Measurements from ENCODE around the gene CSNK1E. TPM values are rescaled to one million over a fixed set of nuclear protein-coding genes. Genes with fewer than 3 reads are reported as not detected.

Gene CSNK1E
- total RNA-seq, 4 donors from 2014 or later = 84.5 to 164 (median 112) TPM

DNA sequence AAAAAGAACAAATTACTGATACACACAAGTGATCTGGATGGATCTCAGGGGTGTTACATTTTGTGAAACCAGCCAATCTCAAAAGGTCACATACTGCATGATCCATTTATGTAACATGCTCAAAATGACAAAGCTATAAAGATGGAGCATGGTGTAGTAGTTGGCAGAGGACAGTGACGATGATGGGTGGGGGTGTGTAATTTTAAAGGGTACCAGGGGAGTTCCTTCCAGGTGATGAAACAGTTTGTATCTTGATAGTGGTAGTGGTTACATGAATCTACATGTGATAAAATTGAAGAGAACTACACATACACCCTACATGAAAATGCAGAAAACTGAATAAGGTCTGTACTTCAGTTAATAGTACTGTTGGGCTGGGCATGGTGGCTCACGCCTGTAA, 61.5 kb downstream of the CSNK1E start:
- DNase-seq (ENCODE audit: low spot score) (no peak), ATAC-seq (ENCODE audit: low FRiP score) (no peak)
- TF ChIP-seq, protein P1, sequence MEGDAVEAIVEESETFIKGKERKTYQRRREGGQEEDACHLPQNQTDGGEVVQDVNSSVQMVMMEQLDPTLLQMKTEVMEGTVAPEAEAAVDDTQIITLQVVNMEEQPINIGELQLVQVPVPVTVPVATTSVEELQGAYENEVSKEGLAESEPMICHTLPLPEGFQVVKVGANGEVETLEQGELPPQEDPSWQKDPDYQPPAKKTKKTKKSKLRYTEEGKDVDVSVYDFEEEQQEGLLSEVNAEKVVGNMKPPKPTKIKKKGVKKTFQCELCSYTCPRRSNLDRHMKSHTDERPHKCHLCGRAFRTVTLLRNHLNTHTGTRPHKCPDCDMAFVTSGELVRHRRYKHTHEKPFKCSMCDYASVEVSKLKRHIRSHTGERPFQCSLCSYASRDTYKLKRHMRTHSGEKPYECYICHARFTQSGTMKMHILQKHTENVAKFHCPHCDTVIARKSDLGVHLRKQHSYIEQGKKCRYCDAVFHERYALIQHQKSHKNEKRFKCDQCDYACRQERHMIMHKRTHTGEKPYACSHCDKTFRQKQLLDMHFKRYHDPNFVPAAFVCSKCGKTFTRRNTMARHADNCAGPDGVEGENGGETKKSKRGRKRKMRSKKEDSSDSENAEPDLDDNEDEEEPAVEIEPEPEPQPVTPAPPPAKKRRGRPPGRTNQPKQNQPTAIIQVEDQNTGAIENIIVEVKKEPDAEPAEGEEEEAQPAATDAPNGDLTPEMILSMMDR (IDR thresholded peaks at IDR 0.05) = no peak

DNA sequence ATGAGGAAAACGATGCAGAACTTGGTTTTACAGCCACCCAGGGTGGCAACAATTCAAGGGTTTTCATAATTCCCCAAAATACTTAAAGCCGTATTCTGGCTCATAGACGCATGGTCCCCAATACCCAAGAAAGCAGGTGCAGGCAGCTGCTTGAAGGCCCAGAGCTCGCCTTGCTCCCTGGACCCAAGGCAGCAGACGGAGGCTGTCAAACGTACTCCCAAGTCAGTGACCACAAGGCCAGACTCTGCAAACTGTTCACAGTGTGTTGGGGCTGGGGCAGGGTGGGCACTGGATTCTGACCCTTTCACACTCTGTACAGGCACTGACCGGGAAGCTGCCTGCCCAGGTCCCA, 65.9 kb downstream of the CSNK1E start:
- no peak for ATAC-seq (ENCODE audit: low FRiP score)
- TF ChIP-seq, protein P1 (IDR thresholded peaks at IDR 0.05) = no peak
- DNase-seq (ENCODE audit: low spot score) = no peak

DNA sequence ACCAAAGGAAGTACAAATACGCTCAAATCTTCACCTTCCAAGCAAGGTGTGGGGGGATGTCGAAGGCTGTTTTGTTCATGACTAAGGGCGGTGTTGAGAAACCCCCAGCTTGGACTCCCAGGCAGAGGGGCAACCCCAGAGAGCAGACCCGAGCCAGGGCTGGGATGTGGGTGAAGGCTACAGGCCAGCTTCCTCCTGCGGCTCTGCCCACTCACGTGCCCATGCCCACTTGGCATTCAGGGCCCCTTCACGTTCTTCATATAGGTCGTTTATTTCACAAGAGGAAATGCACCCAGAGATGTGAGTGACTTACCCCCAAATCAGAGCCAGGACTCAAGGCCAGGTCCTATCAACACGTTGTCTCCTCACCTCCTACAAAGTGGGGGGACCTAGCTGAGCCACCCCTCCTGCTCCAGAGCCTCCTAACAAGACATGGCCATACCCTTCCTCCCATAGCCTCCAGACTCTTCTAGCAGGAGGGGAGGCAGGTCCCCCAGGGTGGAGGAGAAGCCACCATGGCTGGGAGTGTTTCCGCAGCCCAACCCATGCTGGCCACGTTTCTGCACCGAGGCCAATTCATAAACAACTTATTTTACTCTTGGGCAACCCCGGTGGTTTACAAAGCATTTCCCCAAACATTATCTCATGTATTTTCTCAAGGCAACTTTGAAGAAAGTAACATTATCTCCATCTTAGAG, 66.4 kb downstream of the CSNK1E start:
- no peak for ATAC-seq (ENCODE audit: low FRiP score)
- TF ChIP-seq, protein P1 (IDR thresholded peaks at IDR 0.05) = no peak
- no peak for DNase-seq (ENCODE audit: low spot score)

DNA sequence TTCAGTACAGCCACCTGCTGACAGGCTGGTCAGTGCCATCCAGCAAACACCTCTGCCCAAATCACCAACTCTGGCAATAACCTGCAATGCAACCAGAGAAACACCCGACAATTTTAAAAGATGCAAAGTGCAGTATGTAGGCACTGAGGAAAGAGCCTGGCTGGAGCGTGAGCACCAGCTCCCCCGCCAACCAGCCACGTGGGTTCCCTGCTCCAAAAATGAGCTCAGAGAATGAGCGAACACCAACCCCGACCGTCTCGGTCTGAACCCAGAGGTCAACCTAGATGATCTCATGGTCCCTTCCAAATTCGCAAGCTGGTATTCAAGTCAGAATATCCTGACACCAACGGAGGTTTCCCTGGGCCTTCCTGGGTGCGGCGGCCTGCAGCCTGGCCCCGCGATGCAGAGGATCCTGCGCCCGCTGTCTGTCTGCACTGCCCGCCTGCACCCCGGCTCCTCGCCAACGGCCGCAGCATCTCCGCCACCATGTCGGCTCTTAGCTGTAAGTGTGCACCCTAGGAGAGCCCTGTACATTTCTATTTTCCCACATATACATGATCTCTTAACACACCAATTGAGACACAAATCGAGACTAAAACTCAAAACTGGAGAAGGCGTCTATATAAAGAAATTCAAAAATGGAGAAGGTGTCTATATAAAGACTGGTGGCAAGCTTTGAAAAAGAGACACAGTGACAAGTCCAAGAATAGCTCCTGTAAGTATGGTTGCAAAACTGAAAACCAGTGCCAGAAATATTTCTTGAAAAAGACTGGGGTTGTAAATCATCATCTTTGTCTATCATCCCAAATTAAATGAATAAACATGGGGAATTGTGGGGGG, 67.2 kb downstream of the CSNK1E start:
- TF ChIP-seq, protein P1 (IDR thresholded peaks at IDR 0.05) = no peak
- ATAC-seq (ENCODE audit: low FRiP score) = no peak
- DNase-seq (ENCODE audit: low spot score) = no peak

DNA sequence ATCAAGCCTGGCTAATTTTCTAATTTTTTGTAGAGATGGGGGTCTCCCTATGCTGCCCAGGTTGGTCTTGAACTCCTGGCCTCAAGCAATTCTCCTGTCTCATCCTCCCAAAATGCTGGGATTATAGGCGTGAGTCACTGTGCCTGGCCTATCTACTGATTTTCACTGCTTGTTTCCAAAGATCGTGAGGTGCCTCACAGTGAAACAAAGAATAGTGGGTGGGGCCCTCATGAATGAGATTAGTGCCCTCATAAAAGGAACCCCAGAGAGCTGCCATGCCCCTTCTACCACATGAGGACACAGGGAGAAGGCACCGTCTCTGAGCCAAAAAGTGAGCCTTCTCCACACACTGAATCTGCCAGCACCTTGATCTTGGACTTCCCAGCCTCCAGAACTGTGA, 67.9 kb downstream of the CSNK1E start:
- DNase-seq (ENCODE audit: low spot score) = no peak
- no peak for ATAC-seq (ENCODE audit: low FRiP score)
- TF ChIP-seq, protein P1 (IDR thresholded peaks at IDR 0.05) = no peak

DNA sequence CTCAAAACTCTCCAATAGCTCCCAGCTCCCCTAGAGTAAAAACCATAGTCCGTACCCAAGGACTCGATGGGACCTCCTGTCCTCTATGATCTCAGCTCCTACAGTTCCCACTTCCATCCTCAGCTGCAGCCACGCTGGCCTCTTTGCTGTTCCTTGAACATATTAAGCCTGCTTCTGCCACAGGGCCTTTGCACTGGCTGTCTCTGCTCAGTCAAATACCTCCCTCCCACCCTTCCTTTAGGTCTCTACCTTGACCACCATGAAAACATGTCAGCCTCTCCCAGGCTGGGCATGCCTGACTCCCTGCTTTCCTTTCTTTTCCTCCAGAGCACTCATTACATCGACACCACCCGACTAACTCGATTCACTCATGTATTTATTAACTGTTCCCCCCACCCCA, 69.0 kb downstream of the CSNK1E start:
- ATAC-seq (ENCODE audit: low FRiP score) (no peak), DNase-seq (ENCODE audit: low spot score) (no peak)
- TF ChIP-seq, protein P1 (IDR thresholded peaks at IDR 0.05) = no peak

DNA sequence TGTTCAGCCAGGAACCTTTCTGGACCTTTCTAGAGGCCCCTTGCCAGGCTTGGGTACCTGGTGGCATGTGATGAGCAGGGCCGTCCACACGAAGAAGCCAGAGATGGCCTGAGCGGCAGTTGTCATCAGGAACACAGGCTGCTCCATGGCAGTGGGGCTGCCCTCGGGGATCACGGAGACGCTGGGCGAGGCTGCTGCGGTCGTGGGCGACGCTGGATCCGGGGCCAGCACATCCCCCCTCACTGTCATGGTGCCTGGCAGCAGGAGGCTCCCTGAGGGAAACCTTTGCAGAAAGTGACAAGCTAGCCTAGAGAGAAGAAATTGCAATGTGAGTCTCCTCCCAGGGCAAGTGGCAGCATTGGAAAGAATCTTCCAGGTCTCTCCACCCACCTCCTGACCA, 69.5 kb downstream of the CSNK1E start:
- no peak for DNase-seq (ENCODE audit: low spot score)
- no peak for ATAC-seq (ENCODE audit: low FRiP score)
- TF ChIP-seq, protein P1 (IDR thresholded peaks at IDR 0.05) = no peak

Measured in omental fat pad (tissue), 4 donors.